ENCODE data around the gene IL15RA.
"Not testable (repeated sequence)": the region's sequence is repeated elsewhere in the genome, so short reads cannot be mapped to it uniquely, and the experiment has no call there.

The IL15RA gene

GRCh38 chr10:5949009-5949759 lies 28.2 kb downstream of the IL15RA start:
- DNase-seq, result peak; percentile 18 to 25

DNA sequence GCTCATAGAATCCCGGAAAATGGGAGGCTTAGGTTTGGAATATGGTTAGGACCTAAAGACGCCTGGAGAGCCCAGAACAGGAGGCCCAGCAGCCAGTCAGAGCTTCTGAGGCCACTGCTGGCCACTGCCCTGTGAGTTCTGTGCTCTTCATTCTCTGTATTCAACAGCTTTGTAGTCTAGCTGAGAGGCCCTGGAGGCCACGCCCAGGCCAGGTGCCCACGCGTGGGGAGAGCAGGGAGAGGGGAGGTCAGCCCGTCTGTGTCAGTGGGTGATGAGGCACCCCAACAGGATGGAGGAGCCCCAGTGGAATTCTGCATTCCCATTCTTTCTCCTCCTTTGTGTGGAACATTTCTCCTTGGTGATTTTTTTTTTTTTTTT lies 29.1 kb downstream of the IL15RA start:
- DNase-seq, result no peak

- no peak for DNase-seq
Measured at GRCh38 chr10:5947471-5948207, 29.7 kb downstream of the IL15RA start.

GRCh38 chr10:5946786-5947185 lies 30.6 kb downstream of the IL15RA start:
- DNase-seq, result no peak

DNA sequence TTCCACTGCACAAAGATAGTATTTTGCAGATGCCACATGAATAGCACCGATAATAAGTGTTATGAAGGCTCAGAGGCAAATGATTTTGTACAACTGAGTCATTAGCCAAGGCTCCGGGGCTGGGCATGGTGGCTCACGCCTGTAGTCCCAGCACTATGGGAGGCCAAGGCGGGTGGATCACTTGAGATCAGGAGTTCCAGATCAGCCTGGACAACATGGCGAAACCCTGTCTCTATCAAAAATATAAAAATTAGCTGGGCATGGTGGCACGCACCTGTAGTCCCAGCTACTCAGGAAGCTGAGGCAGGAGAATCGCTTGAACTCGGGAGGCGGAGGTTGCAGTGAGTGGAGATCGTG lies 30.9 kb downstream of the IL15RA start:
- DNase-seq, result not testable (repeated sequence)

- peak in 1 of 2 donors; percentile 6 for DNase-seq
Measured at GRCh38 chr10:5945561-5946418, 31.6 kb downstream of the IL15RA start.

GRCh38 chr10:5945190-5945509 lies 32.2 kb downstream of the IL15RA start:
- no peak for DNase-seq

DNA sequence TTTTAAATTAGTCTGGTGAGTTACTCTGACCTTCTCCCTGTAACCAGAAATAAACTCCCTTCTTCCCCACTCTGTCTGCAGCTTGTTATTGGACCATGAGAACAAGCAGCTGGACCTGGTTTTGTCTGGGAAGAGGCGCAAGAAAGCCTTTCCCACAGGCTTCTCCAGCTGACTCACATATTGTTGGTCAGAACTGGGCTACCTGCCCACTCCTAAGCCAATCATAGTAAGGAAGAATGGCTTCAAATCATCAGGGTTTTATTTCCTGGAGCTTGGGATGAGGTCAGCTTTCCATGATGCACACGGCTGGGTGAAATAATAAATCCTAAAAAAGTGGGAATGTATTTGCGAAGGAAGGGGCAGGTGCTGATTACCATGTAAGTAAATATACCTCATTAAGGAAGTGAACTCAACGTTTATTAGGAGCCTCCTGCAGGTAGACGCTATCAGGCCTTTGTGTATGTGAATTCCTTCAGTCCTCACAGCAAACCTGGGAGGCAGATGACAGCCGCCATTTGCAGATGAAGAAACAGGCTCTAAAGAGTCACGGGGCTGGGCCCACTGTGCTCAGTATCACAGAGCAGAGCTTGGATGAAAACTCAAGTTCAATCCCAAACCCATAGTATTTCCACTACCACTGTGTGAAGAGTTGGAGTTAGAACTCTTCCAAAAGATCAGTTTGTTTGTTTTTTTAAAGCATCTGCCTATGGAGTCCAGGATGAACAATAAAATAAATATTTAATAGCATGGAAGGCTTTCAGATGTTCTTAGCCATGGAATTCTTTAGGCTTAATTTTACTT lies 32.8 kb downstream of the IL15RA start:
- DNase-seq, result no peak

DNA sequence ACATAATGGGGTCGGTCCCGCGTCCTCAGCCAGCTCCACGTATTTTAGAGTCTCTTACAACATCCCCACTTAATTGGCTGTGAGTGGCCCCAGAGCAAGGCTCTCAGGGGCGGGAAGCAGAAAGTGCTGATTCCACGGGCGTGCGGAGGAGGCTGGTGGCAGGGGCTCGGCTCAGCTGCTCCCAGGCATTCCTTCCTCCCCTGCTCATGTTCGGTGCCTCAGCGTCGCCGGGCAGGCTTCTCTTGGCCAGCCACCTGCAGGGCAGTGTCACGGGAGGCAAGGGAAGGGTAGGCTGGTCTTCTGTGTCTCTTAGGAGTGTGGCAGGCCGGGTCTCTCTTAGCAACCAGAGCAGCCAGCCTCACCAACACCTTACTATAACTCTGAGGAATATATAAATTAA lies 33.8 kb downstream of the IL15RA start:
- DNase-seq, result no peak

DNA sequence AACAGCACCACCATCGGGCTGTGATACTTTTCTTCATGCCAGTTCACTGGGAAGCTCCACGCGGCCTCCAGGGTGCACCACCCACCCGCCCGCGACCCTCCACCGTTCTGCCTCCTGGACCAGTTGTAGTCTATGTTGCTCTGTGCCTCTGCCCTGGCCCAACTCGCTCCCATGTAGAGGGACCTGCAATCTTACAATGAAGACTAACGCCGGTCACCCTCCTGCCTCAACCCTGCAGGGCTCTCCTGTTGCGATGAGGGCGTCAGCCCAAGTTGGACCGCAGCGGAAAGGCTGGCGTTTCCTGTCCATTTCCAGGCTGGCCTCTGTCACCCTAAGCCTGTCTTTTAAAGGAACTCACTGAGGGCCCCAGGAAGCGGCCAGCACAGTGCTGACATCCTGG lies 34.9 kb downstream of the IL15RA start:
- DNase-seq, result peak in 1 of 2 donors; percentile 46

DNA sequence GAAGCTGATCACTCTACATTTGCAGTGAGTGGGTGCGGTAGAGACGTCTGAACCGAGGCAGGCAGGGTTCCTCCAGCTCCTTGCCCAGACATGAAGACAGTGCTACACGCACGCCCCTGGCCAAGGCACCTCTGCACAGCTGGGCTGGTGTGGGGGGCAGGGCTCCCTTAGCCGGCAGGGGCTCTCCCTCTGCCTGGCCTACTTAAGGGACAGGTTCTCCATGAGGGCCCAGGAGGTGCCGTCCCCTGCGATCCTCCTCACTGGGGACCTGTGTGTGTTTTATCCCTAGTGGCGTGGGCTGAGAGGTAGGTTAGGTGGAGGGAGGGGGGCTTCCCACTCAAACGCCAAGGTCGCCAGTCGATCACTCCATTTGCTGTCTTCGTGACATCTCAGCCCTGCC lies 35.3 kb downstream of the IL15RA start:
- no peak for DNase-seq

GRCh38 chr10:5941579-5941978 lies 35.8 kb downstream of the IL15RA start:
- DNase-seq, result no peak

DNA sequence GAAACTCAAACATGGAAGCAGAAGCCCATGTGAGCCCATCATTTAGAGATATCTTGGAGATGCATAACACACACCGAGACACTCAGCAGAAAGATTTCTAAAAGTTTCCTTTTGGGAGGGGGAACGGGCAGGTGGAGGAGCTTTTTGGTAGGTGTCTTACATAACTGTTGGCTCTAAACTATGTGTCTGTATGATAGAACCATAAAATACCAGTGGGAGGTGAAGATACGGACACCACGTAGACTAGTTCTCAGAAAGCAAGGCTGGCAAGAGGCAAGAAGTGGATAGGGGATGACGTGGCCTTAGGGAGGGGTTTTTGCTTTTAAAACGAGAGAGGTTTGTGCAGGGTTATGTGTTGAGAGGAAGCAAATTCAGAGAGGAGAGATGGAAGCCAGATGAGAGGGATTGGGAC lies 36.5 kb downstream of the IL15RA start:
- DNase-seq, result no peak

DNA sequence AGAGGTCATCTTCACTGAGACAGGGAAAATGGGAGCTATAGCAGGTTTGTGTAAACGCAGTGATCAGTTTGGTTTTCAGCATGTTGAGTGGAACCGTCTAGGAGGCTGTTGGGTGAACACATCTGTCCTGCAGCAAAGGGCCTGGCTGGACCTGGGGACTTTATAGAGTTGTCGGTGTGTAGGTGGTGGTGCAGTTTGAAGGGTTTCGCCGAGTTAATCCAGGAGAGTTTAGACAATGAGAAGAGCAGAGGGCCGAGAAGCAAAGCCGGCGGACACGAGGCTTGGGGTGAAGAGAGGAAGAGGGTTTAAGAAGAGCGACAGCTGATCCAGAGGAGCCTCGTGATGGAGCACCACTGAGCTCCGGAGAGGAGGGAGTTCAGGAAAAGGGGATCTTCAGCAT lies 39.1 kb downstream of the IL15RA start:
- DNase-seq, result no peak

GRCh38 chr10:5937016-5937415 lies 40.3 kb downstream of the IL15RA start:
- DNase-seq, result no peak

DNA sequence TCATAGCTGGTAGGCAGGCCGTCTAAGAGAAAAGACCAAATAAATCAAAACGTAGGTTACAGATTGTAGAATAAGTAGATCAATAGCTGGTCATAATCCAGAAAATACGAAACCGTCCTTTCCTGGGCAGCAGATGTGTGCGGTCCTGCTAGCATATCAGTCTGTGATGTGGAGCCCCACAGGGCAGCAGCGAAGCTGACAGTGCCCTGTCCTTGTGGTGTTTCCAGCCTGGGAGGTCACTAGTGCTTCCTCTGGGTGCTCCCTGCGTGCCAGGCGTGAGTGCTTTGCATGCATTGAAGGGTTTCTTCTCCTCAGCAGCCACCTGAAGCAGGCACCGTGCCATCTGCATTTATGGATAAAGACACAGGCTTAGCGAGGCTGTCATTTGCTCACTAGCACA lies 41.7 kb downstream of the IL15RA start:
- DNase-seq, result no peak

GRCh38 chr10:5933909-5934546 lies 43.3 kb downstream of the IL15RA start:
- DNase-seq, result no peak

DNA sequence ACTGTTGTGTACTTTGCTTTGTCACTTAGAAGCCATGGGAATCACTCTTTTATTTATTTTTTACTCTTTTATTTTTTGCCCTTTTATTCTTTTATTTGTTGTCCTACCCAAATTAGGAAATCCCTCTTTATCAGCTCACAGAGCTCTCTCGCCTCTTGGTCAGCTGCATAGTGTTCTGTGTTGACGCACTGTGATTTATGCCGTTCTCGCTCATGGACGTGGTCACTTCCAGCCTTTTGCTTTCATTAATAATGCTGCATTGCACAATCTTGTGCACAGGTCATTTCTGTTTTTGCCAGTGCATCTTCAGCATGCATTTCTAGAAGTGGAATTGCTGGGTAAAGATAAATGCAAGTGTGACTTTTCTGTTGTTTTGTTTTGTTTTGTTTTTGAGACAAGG lies 45.0 kb downstream of the IL15RA start:
- no peak for DNase-seq

DNA sequence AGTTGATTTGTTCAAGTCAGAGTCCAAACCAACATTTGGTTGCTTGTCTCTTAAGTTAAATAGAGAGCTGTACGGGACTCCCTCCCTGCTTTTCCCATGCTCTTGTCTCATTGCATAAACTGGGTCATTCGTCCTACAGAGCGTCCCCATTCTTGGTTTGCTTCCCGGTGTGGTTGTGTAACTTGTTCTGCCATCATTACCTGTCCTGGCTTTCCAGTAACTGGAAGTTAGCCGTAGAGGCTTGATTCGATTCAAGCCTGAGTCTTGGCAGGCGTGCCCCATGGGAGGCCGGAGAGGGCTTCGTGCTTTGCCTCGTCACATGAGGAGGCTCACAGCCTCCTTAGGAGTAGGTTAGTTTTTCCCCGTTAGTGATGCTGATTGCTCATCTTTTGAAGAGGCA lies 47.1 kb downstream of the IL15RA start:
- no peak for DNase-seq

DNA sequence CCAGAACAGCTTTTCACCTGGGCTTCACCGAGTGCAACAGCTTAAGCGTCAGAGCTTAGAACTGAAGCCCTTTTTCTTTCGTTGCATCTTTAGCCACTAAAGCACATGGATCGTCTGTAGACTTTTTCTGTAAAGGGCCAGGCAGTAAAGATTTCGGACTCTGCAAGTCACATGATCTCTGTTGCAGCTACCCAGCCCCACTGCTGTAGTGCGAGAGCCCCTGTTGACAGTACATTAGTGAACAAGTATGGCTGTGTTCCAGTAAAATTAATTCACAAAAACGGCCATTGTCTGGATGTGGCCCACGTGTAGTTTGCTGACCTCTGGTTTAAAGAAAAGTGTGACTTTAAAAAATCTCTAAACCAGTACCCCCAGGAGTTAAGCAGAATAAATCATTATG lies 47.9 kb downstream of the IL15RA start:
- no peak for DNase-seq

DNA sequence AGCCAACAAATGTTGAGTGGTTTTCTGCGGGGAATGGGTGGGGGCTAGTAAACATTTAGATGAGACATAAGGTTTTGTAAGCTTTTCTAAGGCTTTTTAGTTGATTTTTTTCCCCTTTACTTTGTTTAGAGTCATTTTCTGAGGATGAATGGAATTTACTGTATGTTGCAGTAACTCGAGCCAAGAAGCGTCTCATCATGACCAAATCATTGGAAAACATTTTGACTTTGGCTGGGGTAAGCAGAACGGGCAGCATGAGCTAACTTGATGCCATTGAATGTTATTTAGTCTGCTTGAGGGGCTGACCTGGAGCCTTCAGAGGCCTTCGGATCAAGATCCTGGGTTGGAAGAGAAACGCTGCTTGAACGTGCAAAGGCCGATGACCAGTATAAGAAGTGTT lies 50.0 kb downstream of the IL15RA start:
- no peak for DNase-seq

GRCh38 chr10:5924889-5925288 lies 52.5 kb downstream of the IL15RA start:
- DNase-seq, result no peak

- DNase-seq, result no peak
Measured at GRCh38 chr10:5921746-5922145, 55.6 kb downstream of the IL15RA start.
